Measurements from ENCODE around the gene OR2W1.

OR2W1 gene

GRCh38 chr6:29071831-29072723 lies 27.1 kb upstream of the OR2W1 start:
- peak; percentile 2 for DNase-seq (ENCODE audit: extremely low read depth, low read depth)

GRCh38 chr6:29051680-29052079 lies 6.7 kb upstream of the OR2W1 start:
- H3K4me3 ChIP-seq (replicated peaks; ENCODE audit: low read depth, low read length): no peak overlapping the region
- TF ChIP-seq CTCF (IDR thresholded peaks at IDR 0.05; ENCODE audit: low read depth, low read length, missing control alignments): no peak
- no peak for DNase-seq (ENCODE audit: extremely low read depth, low read depth)

More at GRCh38 chr6:29071831-29072723, 27.1 kb upstream of the OR2W1 start:
- peak; percentile 71 for TF ChIP-seq CTCF (IDR thresholded peaks at IDR 0.05; ENCODE audit: low read depth, low read length, missing control alignments)
- H3K4me3 ChIP-seq (replicated peaks; ENCODE audit: low read depth, low read length): no peak overlapping the region

GRCh38 chr6:29035951-29036350 lies 9.0 kb downstream of the OR2W1 start:
- no peak for DNase-seq (ENCODE audit: extremely low read depth, low read depth)
- no peak overlapping the region for H3K4me3 ChIP-seq (replicated peaks; ENCODE audit: low read depth, low read length)
- TF ChIP-seq CTCF (IDR thresholded peaks at IDR 0.05; ENCODE audit: low read depth, low read length, missing control alignments): no peak

GRCh38 chr6:29028821-29029220 lies 16.2 kb downstream of the OR2W1 start:
- TF ChIP-seq CTCF (IDR thresholded peaks at IDR 0.05; ENCODE audit: low read depth, low read length, missing control alignments): no peak
- no peak overlapping the region for H3K4me3 ChIP-seq (replicated peaks; ENCODE audit: low read depth, low read length)
- no peak for DNase-seq (ENCODE audit: extremely low read depth, low read depth)

- no peak overlapping the region for H3K4me3 ChIP-seq (replicated peaks; ENCODE audit: low read depth, low read length)
- TF ChIP-seq CTCF (IDR thresholded peaks at IDR 0.05; ENCODE audit: low read depth, low read length, missing control alignments): no peak
- no peak for DNase-seq (ENCODE audit: extremely low read depth, low read depth)
These were observed 18.9 kb downstream of the OR2W1 start for GRCh38 chr6:29025927-29026585.

- DNase-seq (ENCODE audit: extremely low read depth, low read depth): no peak
- H3K4me3 ChIP-seq (replicated peaks; ENCODE audit: low read depth, low read length): no peak overlapping the region
- TF ChIP-seq CTCF (IDR thresholded peaks at IDR 0.05; ENCODE audit: low read depth, low read length, missing control alignments): no peak
These were observed 23.5 kb downstream of the OR2W1 start for GRCh38 chr6:29021434-29021833.
